ENCODE data around the gene ZNF580.

The ZNF580 gene

GRCh38 chr19:55644842-55645511 is 4.2 kb downstream of the ZNF580 start:
- DNase-seq (ENCODE audit: low read depth in 1 of 2, low spot score in 1 of 2) = no peak

- no peak for DNase-seq (ENCODE audit: low read depth in 1 of 2, low spot score in 1 of 2)
Observed at GRCh38 chr19:55645512-55645881, 4.7 kb downstream of the ZNF580 start.

GRCh38 chr19:55646889-55647731 is 6.3 kb downstream of the ZNF580 start:
- DNase-seq (ENCODE audit: low read depth in 1 of 2, low spot score in 1 of 2) = no peak

- DNase-seq (ENCODE audit: low read depth in 1 of 2, low spot score in 1 of 2) = no peak
Observed at GRCh38 chr19:55647732-55648584, 7.2 kb downstream of the ZNF580 start, which contains the start of gene CCDC106. TSS of gene CCDC106 (plus strand) at chr19:55648212. CDS start at chr19:55649047, 835 bp downstream.

- no peak for DNase-seq (ENCODE audit: low read depth in 1 of 2, low spot score in 1 of 2)
Observed at GRCh38 chr19:55648585-55649267, 7.9 kb downstream of the ZNF580 start.

GRCh38 chr19:55649268-55650125 is 8.7 kb downstream of the ZNF580 start:
- no peak for DNase-seq (ENCODE audit: low read depth in 1 of 2, low spot score in 1 of 2)

- DNase-seq (ENCODE audit: low read depth in 1 of 2, low spot score in 1 of 2) = no peak
Observed at GRCh38 chr19:55650126-55650557, 9.3 kb downstream of the ZNF580 start.

GRCh38 chr19:55650602-55651230 is 9.9 kb downstream of the ZNF580 start:
- DNase-seq (ENCODE audit: low read depth in 1 of 2, low spot score in 1 of 2) = no peak

- no peak for DNase-seq (ENCODE audit: low read depth in 1 of 2, low spot score in 1 of 2)
Observed at GRCh38 chr19:55651236-55651635, 10.4 kb downstream of the ZNF580 start.

- DNase-seq (ENCODE audit: low read depth in 1 of 2, low spot score in 1 of 2) = no peak
Observed at GRCh38 chr19:55652311-55653128, 11.7 kb downstream of the ZNF580 start.

GRCh38 chr19:55653651-55654322 is 13.0 kb downstream of the ZNF580 start:
- peak; percentile 98 to 99 for DNase-seq (ENCODE audit: low read depth in 1 of 2, low spot score in 1 of 2)

- DNase-seq (ENCODE audit: low read depth in 1 of 2, low spot score in 1 of 2) = peak; percentile 97
Observed at GRCh38 chr19:55654323-55654867, 13.6 kb downstream of the ZNF580 start.

GRCh38 chr19:55654868-55655647 is 14.3 kb downstream of the ZNF580 start, which contains the start of gene U2AF2:
TSS of gene U2AF2 (plus strand) at chr19:55655035. CDS start at chr19:55655105, 70 bp downstream.
- DNase-seq (ENCODE audit: low read depth in 1 of 2, low spot score in 1 of 2) = peak; percentile 95

GRCh38 chr19:55655648-55656040 is 14.8 kb downstream of the ZNF580 start:
- DNase-seq (ENCODE audit: low read depth in 1 of 2, low spot score in 1 of 2) = no peak

GRCh38 chr19:55656552-55656951 is 15.8 kb downstream of the ZNF580 start:
- no peak for DNase-seq (ENCODE audit: low read depth in 1 of 2, low spot score in 1 of 2)

- no peak for DNase-seq (ENCODE audit: low read depth in 1 of 2, low spot score in 1 of 2)
Observed at GRCh38 chr19:55656988-55657747, 16.4 kb downstream of the ZNF580 start.
